Measurements from ENCODE around the gene KRT15. TPM values are rescaled to one million over a fixed set of nuclear protein-coding genes. Genes with fewer than 3 reads are reported as not detected.
A peak's percentile ranks its signal among the peaks of the same experiment; 100 is the strongest.

Gene KRT15
- total RNA-seq, 1 experiment from 2014 or later = not detected

DNA sequence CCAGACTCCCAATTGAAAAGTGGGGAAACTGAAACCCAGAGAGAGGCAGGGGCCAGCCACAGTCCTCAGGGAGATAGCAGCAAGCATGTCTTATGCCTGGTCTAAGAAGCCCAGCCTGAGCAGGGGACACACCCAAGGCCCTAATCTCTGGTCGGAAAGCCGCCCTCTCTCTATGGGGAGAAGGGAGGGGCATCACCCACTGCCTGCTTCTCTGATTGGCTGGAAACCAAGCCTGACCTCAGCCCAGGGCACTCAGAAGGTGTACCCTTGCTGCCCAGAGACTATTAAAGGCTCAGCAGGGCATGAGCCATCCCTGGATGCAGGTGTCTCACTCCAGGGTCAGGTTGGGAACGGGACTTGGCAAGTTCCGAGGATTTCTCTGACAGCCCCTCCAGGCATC is 7.6 kb downstream of the KRT15 start:
- Histone ChIP-seq H3K4me3 (ENCODE audit: low read length) (no peak overlapping the region), H3K4me1 (ENCODE audit: low read length) (peaks cover 5% of the 10 kb centered on the region), H3K36me3 (ENCODE audit: insufficient read depth, low read length) (no peaks in the 10 kb centered on the region), H3K27ac (ENCODE audit: low read length) (no peak overlapping the region), H3K4me2 (ENCODE audit: low read depth, low read length, poor library complexity, severe bottlenecking) (no peak overlapping the region), H3K27me3 (ENCODE audit: low read length) (no peaks in the 10 kb centered on the region), H2AFZ (ENCODE audit: low read length) (no peak overlapping the region), H3K9me2 (replicated peaks; ENCODE audit: insufficient read depth, low read length) (no peaks in the 10 kb centered on the region), H4K20me1 (ENCODE audit: insufficient read depth, low read depth, low read length) (no peaks in the 10 kb centered on the region), H3K79me2 (ENCODE audit: low read length) (no peaks in the 10 kb centered on the region), H3K9me3 (ENCODE audit: low read length) (no peaks in the 10 kb centered on the region), H3K9ac (ENCODE audit: low read length) (no peak overlapping the region)
- DNase-seq = no peak

DNA sequence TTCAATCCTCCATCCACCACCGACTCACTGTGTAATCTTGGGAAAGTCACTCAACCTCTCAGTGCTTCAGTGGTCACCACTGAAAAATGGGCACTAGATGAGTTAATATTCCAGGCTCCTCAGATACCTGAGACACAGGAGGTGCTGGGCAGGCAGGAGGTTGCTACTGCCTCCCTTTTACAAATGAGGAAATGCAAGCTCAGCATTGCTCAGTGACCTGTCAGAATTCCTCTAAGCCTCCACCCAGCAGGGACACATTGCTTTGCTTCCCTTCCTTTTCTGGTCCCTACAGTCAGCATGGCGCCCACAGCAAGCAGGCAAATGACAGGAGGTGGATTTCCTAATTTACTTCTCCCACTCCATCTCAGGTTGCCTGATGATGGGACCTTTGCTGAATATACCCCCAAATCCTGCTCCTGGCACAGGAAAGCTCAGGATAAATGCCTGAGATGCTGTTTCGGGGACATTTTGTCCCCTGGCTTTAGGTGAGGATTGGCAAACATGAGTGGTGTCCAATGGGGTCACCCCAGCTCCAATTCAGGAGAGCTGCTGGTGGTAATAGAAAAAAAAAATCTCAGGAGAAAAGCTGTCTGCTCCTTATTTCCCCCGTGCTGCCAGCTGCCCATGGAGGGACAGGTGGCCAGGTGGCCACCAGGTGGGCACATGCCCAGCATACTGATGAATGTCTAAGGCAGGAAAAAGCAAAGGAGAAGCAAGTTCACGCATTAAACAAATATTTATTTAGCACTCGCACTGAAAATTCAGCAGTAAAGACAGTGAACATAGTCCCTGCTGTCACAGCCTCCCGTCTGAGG is 8.2 kb downstream of the KRT15 start:
- Histone ChIP-seq H2AFZ (ENCODE audit: low read length) (no peak overlapping the region), H3K79me2 (ENCODE audit: low read length) (no peaks in the 10 kb centered on the region), H3K9me3 (ENCODE audit: low read length) (no peaks in the 10 kb centered on the region), H3K4me1 (ENCODE audit: low read length) (peaks cover 11% of the 10 kb centered on the region), H3K36me3 (ENCODE audit: insufficient read depth, low read length) (no peaks in the 10 kb centered on the region), H3K9ac (ENCODE audit: low read length) (no peak overlapping the region), H3K27me3 (ENCODE audit: low read length) (no peaks in the 10 kb centered on the region), H3K27ac (ENCODE audit: low read length) (no peak overlapping the region), H3K4me2 (ENCODE audit: low read depth, low read length, poor library complexity, severe bottlenecking) (no peak overlapping the region), H3K4me3 (ENCODE audit: low read length) (no peak overlapping the region), H3K9me2 (replicated peaks; ENCODE audit: insufficient read depth, low read length) (no peaks in the 10 kb centered on the region), H4K20me1 (ENCODE audit: insufficient read depth, low read depth, low read length) (no peaks in the 10 kb centered on the region)
- no peak for DNase-seq

DNA sequence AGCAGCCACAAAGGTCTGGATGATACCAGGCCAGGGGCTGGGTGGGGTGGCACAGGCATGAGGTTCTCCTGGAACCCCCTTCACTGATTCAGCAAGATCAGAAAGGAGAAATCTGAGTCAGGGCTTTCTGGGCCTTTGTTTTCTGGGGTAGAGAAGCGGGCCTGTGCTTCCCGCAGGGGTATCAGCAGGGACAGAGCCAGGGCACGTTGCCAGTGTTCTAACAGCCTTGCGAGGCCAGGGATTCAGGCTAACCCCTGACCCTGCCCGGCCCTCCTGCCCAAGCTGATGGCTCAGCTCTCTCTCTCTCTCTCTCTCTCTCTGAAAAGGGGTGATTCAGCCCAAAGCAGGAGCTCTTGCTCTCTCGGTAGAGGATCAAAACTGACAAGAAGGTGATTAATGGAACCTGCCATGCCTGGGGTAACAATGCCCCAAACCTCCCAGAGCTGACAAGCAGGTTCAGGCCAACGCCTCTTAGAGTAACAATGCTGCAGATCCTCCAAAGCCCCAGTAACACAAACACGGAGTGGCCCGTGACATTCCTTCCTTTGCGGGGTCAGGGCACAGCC is 11.3 kb downstream of the KRT15 start:
- Histone ChIP-seq H3K79me2 (ENCODE audit: low read length) (no peaks in the 10 kb centered on the region), H4K20me1 (ENCODE audit: insufficient read depth, low read depth, low read length) (no peaks in the 10 kb centered on the region; the same call in 1 of the 2 replicates), H3K27me3 (ENCODE audit: low read length) (no peaks in the 10 kb centered on the region), H3K4me3 (ENCODE audit: low read length) (no peak overlapping the region), H2AFZ (ENCODE audit: low read length) (no peak overlapping the region), H3K4me1 (ENCODE audit: low read length) (peaks cover 11% of the 10 kb centered on the region), H3K36me3 (ENCODE audit: insufficient read depth, low read length) (no peaks in the 10 kb centered on the region), H3K9me3 (ENCODE audit: low read length) (no peaks in the 10 kb centered on the region), H3K9ac (ENCODE audit: low read length) (no peak overlapping the region), H3K4me2 (ENCODE audit: low read depth, low read length, poor library complexity, severe bottlenecking) (no peak overlapping the region), H3K27ac (ENCODE audit: low read length) (no peak overlapping the region), H3K9me2 (replicated peaks; ENCODE audit: insufficient read depth, low read length) (no peaks in the 10 kb centered on the region)
- DNase-seq = no peak

DNA sequence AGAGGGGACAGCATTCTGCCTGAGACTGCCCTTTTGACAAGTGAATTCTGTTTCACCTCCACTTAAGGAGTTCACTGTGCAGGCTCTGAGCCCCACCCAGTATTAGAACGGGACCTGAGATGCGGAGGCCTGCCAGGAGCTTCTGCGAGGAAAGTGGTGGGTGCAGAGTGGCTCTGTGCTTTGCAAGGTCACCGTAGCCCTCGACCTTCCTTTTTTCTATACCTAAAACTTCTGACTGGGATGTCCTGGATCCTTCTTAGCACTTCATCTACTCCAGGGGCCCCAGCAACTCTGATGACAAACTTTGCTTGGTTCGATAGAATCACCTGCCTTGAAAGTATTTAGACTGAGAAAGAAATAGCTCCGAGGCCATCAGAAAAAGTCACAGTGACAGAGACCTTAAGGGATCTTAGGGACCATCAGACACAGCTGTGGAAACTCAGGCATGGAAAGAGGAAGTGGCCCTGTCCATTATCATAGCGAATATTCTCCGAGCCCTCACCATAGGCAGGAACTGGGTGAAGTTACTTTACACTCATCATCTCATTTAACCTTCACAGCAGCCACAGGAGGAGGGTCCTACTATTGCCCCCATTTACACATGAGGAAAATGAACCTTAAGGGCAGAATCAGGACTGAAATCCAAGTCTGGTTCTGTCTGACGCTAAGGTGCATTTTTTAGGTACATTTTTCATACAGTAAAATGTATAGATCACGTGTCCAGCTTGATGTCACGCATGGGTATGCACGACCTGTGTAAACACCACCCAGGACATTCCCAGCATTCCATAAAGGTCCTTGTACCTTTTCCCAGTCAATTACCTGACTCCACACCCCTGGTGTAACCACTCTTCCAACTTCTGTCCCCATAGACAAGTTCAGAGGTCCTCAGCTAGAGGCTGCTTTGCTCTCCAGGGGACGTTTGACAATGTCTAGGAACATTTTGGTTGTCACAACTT is 12.6 kb downstream of the KRT15 start:
- Histone ChIP-seq H3K27me3 (ENCODE audit: low read length) (no peaks in the 10 kb centered on the region), H3K36me3 (ENCODE audit: insufficient read depth, low read length) (no peaks in the 10 kb centered on the region), H3K4me2 (ENCODE audit: low read depth, low read length, poor library complexity, severe bottlenecking) (peak overlapping the region; percentile 41), H2AFZ (ENCODE audit: low read length) (no peak overlapping the region), H3K27ac (ENCODE audit: low read length) (no peak overlapping the region), H3K9me2 (replicated peaks; ENCODE audit: insufficient read depth, low read length) (no peaks in the 10 kb centered on the region), H4K20me1 (ENCODE audit: insufficient read depth, low read depth, low read length) (no peaks in the 10 kb centered on the region; the same call in 1 of the 2 replicates), H3K79me2 (ENCODE audit: low read length) (no peaks in the 10 kb centered on the region), H3K9me3 (ENCODE audit: low read length) (no peaks in the 10 kb centered on the region), H3K9ac (ENCODE audit: low read length) (no peak overlapping the region), H3K4me1 (ENCODE audit: low read length) (peaks cover 11% of the 10 kb centered on the region), H3K4me3 (ENCODE audit: low read length) (no peak overlapping the region)
- DNase-seq = peak; percentile 78

DNA sequence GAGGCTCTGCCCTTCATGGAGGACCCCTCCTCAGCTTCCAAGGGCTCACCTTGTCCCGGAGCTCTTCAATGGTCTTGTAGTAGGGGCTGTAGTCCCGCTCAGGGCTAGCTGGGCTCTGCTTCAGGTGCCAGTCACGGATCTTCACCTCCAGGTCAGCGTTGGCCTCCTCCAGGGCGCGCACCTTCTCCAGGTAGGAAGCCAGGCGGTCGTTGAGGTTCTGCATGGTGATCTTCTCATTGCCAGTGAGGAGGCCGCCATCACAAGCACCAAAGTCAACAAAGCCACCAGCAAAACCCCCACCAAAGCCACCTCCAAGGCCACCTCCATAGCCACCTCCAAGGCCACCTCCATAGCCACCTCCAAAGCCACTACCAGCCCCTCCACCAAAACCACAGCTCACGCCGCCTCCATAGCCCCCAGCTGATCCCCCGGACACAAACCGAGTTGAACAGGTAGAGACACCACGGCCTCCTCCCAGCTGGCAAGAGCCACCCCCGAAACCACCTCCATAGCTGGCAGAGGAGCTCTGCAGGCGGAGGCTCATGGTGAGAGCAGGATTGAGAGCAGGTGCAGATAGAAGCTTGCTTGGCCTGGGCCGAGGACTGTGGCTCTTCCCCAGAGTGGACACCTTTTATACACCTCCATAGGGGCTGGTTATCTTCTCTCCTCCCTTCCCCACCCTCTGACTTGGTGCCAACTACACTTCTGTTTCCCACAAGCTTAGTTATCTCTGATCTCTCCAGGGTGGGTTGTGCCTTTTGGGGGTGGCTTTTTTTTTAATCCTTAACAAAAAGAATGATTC is 13.5 kb downstream of the KRT15 start, which contains the start of gene KRT13:
Gene KRT13, minus strand, starts transcription at position 606 of the 802 bp plus-strand sequence. Its CDS starts 62 bp downstream, at position 544.
- no peaks in the 10 kb centered on the region for H3K9me2 ChIP-seq (replicated peaks; ENCODE audit: insufficient read depth, low read length)
- no peak within 1 kb of the TSS for H2AFZ ChIP-seq (ENCODE audit: low read length)
- no peak within 1 kb of the TSS for H3K9ac ChIP-seq (ENCODE audit: low read length)
- no peak for DNase-seq
- no peak within 1 kb of the TSS for H3K4me3 ChIP-seq (ENCODE audit: low read length)
- H4K20me1 ChIP-seq (ENCODE audit: insufficient read depth, low read depth, low read length) = no peaks in the 10 kb centered on the region; the same call in 1 of the 2 replicates
- H3K79me2 ChIP-seq (ENCODE audit: low read length) = no peaks in the 10 kb centered on the region
- H3K27me3 ChIP-seq (ENCODE audit: low read length) = no peaks in the 10 kb centered on the region
- H3K27ac ChIP-seq (ENCODE audit: low read length) = no peak within 1 kb of the TSS
- peaks cover 11% of the 10 kb centered on the region for H3K4me1 ChIP-seq (ENCODE audit: low read length)
- peak within 1 kb of the TSS; percentile 41 for H3K4me2 ChIP-seq (ENCODE audit: low read depth, low read length, poor library complexity, severe bottlenecking)
- no peaks in the 10 kb centered on the region for H3K36me3 ChIP-seq (ENCODE audit: insufficient read depth, low read length)
- H3K9me3 ChIP-seq (ENCODE audit: low read length) = no peaks in the 10 kb centered on the region

DNA sequence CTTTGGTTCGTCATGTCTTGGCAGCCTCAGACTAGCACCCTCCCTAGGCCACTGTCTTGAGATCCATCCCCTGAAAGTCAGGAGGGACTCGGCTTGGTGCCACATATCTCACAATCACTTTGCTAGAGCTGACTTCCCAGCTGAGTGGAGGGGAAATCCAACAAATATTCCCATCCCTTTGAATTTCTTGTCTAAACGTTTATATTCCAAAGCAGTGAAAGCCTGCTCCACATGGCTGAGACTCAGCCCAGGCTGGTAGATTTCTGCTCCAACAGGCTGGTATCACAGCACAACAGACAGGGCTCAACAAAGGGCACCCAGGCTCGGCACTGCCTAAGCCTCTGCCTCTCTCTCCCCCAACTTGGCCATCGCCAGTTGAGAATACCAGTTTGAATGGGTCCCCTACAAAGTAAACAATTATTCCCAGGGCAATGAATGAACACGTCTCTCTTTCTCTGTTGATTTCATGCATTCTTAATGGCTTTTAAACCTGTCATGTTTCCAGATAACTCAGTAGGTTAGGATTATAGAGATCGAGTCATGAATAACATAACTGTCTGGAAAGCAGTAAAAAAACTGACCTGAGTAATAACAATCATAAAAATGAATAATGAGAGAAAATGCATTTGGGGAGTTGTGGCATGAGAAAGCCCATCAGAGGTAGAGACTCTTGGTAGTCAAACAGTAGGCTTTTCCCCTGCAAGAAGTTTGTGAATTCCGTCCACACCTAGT is 14.3 kb downstream of the KRT15 start:
- Histone ChIP-seq H3K9ac (ENCODE audit: low read length) (no peak overlapping the region), H3K4me2 (ENCODE audit: low read depth, low read length, poor library complexity, severe bottlenecking) (no peak overlapping the region), H3K27ac (ENCODE audit: low read length) (no peak overlapping the region), H3K4me3 (ENCODE audit: low read length) (no peak overlapping the region), H3K4me1 (ENCODE audit: low read length) (peaks cover 11% of the 10 kb centered on the region), H3K27me3 (ENCODE audit: low read length) (no peaks in the 10 kb centered on the region), H3K9me3 (ENCODE audit: low read length) (no peaks in the 10 kb centered on the region), H3K79me2 (ENCODE audit: low read length) (no peaks in the 10 kb centered on the region), H3K9me2 (replicated peaks; ENCODE audit: insufficient read depth, low read length) (no peaks in the 10 kb centered on the region), H4K20me1 (ENCODE audit: insufficient read depth, low read depth, low read length) (no peaks in the 10 kb centered on the region; the same call in 1 of the 2 replicates), H2AFZ (ENCODE audit: low read length) (no peak overlapping the region), H3K36me3 (ENCODE audit: insufficient read depth, low read length) (no peaks in the 10 kb centered on the region)
- no peak for DNase-seq

DNA sequence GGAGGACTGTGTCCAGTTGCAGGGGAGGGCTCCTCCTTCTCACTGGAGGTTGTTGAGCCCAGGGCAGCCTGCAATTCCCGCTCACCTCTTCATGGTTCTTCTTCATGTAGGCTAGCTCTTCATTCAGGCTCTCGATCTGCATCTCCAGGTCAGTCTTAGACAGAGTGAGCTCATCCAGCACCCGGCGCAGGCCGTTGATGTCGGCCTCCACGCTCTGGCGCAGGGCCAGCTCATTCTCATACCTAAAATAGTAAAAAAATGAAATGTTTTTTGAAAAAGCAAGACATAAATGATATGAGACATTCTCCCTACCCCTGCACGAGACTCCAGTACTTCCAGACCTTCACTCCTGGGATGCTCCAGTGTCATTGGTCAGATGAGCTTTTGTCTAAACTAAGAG is 15.5 kb downstream of the KRT15 start:
- Histone ChIP-seq H3K4me3 (ENCODE audit: low read length) (no peak overlapping the region), H3K9me3 (ENCODE audit: low read length) (no peaks in the 10 kb centered on the region), H3K79me2 (ENCODE audit: low read length) (no peaks in the 10 kb centered on the region), H3K36me3 (ENCODE audit: insufficient read depth, low read length) (no peaks in the 10 kb centered on the region), H3K4me1 (ENCODE audit: low read length) (peaks cover 11% of the 10 kb centered on the region), H2AFZ (ENCODE audit: low read length) (no peak overlapping the region), H3K27me3 (ENCODE audit: low read length) (no peaks in the 10 kb centered on the region), H3K9ac (ENCODE audit: low read length) (no peak overlapping the region), H3K4me2 (ENCODE audit: low read depth, low read length, poor library complexity, severe bottlenecking) (no peak overlapping the region), H4K20me1 (ENCODE audit: insufficient read depth, low read depth, low read length) (no peaks in the 10 kb centered on the region; the same call in 1 of the 2 replicates), H3K27ac (ENCODE audit: low read length) (no peak overlapping the region), H3K9me2 (replicated peaks; ENCODE audit: insufficient read depth, low read length) (no peaks in the 10 kb centered on the region)
- DNase-seq = no peak

Measured in Karpas-422 (cell line).